Cardiac ventricle fibroblast (primary cell): ENCODE data around the gene TIA1. TPM values are rescaled to one million over a fixed set of nuclear protein-coding genes. Genes with fewer than 3 reads are reported as not detected.

Experiments
- total RNA-seq: library from RNA; depleted of rRNA; stranded (reverse); fragments of >200 nt; gene quantifications from 2 replicates; pipeline ENCODE4 v1.2.3, GENCODE V29; 2015

The TIA1 gene, protein sequence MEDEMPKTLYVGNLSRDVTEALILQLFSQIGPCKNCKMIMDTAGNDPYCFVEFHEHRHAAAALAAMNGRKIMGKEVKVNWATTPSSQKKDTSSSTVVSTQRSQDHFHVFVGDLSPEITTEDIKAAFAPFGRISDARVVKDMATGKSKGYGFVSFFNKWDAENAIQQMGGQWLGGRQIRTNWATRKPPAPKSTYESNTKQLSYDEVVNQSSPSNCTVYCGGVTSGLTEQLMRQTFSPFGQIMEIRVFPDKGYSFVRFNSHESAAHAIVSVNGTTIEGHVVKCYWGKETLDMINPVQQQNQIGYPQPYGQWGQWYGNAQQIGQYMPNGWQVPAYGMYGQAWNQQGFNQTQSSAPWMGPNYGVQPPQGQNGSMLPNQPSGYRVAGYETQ
- total RNA-seq, result 24.6 and 32.6 TPM in 2 replicates

DNA sequence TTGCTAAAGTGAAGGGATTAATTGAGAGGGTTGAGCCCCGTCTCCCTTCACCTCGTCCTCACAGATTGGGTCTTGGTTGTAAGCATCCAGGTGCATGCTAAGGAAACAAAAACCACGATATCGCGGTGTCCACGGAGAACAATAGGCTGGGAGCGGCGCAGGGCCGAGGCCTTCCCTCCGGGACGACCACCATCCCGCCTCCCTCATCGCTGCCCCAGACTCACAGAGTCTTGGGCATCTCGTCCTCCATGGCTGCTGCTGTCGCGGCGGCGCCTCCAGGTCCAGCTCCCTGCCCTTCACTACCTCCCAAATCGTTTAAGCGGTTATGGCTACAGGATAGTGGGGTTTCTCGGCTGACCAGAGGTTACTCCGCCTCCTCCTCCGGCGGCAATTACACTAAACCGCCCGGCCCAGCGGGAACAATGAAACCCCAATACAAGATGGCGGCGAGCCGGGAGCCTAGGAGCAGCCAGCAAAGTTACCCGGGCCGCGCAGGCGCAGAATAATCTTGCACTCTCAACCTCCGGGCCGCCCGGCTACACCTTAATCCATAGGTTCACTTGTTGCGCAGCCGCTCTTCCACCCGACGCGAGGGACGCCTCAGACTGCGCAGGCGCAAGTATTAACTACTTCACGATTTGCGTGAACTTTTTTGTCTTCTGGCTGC lies at the start of gene TIA1:
TIA1 (minus strand) TSS at position 448 of the 667 bp plus-strand sequence; CDS start at position 250, 198 bp downstream.

DNA sequence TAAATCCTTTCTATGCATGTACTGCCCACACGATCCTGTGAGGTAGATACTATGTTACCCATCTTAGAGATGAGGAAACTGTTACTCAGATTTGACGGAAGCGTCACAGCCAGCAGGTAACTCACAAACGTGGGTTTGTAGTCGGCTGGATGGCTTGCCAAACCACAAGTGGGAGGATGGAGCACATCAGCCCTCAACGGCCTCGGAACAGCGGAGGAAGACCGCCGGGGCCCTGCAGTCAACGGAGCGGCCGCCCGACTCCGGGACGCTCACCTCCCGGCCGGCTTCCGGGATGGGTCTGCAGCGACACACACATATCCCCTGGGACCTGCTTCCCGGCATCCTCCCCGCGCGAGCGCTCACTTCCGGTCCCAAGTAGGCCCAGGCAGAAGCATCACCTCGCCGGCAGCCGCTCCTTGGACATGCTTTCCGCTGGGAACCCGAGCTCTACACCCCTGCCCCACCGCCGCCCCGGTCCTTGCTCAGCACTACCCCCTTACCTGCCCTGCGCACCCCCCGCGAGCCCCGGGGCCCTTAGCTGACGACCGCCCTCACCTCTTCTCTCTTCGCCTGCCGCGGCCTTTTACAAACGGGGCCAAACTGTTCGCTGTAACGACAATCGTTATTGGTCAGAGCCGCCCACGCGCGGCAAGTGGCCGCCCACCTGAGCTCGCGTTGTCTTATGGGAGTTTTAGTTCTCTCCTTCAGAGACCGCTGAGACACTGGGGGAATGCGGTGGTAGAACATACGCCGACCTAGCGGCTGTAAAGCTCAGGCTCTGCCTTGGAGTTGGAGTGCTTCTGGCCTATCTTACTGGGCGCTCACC lies 57.8 kb downstream of the TIA1 start, which contains the start of gene C2orf42:
C2orf42 (minus strand) TSS at position 602 of the 826 bp plus-strand sequence. CDS start 9,034 bp downstream, outside the sequence.

Other genes starting within 250 kb of the TIA1 start
- gene PCBP1, start 161.2 kb downstream of the TIA1 start, total RNA-seq, result 155 and 163 TPM in 2 replicates
- 12.2 and 13.5 TPM in 2 replicates for gene C2orf42, start 57.6 kb downstream of the TIA1 start, total RNA-seq
- 97.8 and 115 TPM in 2 replicates for gene PCYOX1, start 9.5 kb upstream of the TIA1 start, total RNA-seq
- 98.8 and 130 TPM in 2 replicates for gene SNRPG, start 45.1 kb upstream of the TIA1 start, total RNA-seq
- 19.4 and 19.8 TPM in 2 replicates for gene FAM136A, start 53.4 kb upstream of the TIA1 start, total RNA-seq